KMS-11 (cell line): ENCODE measurements around the gene GPR183.

Source experiments
- H2AFZ ChIP-seq: fragments of 200-600 bp; sonication (generic); 2 replicates; pipeline ENCODE4 v1.6.1; 2016; ENCODE audit warnings: antibody characterized with exemption, mixed run types, low read depth
- H3K27ac ChIP-seq: fragments of 200-600 bp; sonication (generic); 2 replicates; pipeline ENCODE4 v1.6.1; 2016; ENCODE audit warnings: mild to moderate bottlenecking, mixed run types
- H3K27me3 ChIP-seq: fragments of 200-600 bp; sonication (generic); 2 replicates; pipeline ENCODE4 v1.6.1; 2017; ENCODE audit warnings: mild to moderate bottlenecking, low read depth, mixed run types, moderate library complexity; ENCODE audit not compliant: insufficient read depth
- H3K36me3 ChIP-seq: fragments of 200-600 bp; sonication (generic); 2 replicates; pipeline ENCODE4 v1.6.1; 2017; ENCODE audit warnings: mild to moderate bottlenecking, mixed run types; ENCODE audit not compliant: insufficient read depth
- H3K4me1 ChIP-seq: fragments of 200-600 bp; sonication (generic); 2 replicates; pipeline ENCODE4 v1.6.1; 2016; ENCODE audit warnings: mild to moderate bottlenecking, low read depth, mixed run types; ENCODE audit not compliant: poor library complexity, severe bottlenecking
- H3K4me2 ChIP-seq: fragments of 200-600 bp; sonication (generic); 2 replicates; pipeline ENCODE4 v1.7.0; 2016; ENCODE audit warnings: mild to moderate bottlenecking, mixed run types
- H3K4me3 ChIP-seq: fragments of 200-600 bp; sonication (generic); IDR thresholded peaks from 2 replicates; pipeline ENCODE4 v1.6.1; 2017; ENCODE audit warnings: low read depth, low read length, mixed read lengths; ENCODE audit not compliant: insufficient read depth
- H3K79me2 ChIP-seq: fragments of 200-600 bp; sonication (generic); 2 replicates; pipeline ENCODE4 v1.6.1; 2016; ENCODE audit warnings: low read depth, mixed run types; ENCODE audit not compliant: insufficient read depth
- H3K9ac ChIP-seq: fragments of 200-600 bp; sonication (generic); 2 replicates; pipeline ENCODE4 v1.6.1; 2016; ENCODE audit warnings: mild to moderate bottlenecking, mixed run types
- H4K20me1 ChIP-seq: fragments of 200-600 bp; sonication (generic); 2 replicates; pipeline ENCODE4 v1.6.1; 2016; ENCODE audit warnings: mild to moderate bottlenecking, mixed run types; ENCODE audit not compliant: insufficient read depth
- TF ChIP-seq, protein P1 (sequence below): fragments of 200-600 bp; sonication (generic); conservative IDR thresholded peaks from 2 replicates; pipeline ENCODE4 v1.6.1; 2017; ENCODE audit warnings: low read depth, mild to moderate bottlenecking, antibody characterized with exemption, low read length, moderate library complexity, mixed read lengths

GPR183 gene

DNA sequence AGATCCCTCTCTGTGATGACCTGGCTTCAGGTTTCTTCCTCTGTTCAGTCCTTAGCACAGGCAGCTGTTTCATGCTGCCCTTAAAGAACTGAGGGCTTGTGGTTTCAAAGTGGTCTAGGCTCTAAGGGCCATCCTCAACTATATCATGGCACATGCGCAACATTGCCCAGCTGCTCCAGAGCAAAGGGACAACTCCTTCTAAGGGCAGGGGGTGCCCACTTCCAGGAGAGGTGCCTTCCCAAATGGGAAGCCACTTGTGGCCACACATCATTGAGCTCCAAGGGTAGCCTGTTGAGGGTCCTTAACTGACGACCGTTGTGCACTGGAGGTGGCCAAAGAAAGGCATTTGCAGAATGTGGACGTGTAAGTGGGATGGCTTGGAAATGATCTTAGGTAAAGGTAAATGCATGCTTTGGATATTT is 7.3 kb downstream of the GPR183 start:
- H3K79me2 ChIP-seq, result no peaks in the 10 kb centered on the region
- H3K27ac ChIP-seq, result no peak overlapping the region
- no peaks in the 10 kb centered on the region for H4K20me1 ChIP-seq
- H3K4me3 ChIP-seq, result no peak overlapping the region
- no peak overlapping the region for H3K4me2 ChIP-seq
- TF ChIP-seq, protein P1, sequence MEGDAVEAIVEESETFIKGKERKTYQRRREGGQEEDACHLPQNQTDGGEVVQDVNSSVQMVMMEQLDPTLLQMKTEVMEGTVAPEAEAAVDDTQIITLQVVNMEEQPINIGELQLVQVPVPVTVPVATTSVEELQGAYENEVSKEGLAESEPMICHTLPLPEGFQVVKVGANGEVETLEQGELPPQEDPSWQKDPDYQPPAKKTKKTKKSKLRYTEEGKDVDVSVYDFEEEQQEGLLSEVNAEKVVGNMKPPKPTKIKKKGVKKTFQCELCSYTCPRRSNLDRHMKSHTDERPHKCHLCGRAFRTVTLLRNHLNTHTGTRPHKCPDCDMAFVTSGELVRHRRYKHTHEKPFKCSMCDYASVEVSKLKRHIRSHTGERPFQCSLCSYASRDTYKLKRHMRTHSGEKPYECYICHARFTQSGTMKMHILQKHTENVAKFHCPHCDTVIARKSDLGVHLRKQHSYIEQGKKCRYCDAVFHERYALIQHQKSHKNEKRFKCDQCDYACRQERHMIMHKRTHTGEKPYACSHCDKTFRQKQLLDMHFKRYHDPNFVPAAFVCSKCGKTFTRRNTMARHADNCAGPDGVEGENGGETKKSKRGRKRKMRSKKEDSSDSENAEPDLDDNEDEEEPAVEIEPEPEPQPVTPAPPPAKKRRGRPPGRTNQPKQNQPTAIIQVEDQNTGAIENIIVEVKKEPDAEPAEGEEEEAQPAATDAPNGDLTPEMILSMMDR, result no peak
- no peaks in the 10 kb centered on the region for H3K36me3 ChIP-seq
- H3K27me3 ChIP-seq, result no peaks in the 10 kb centered on the region
- no peak overlapping the region for H2AFZ ChIP-seq
- no peaks in the 10 kb centered on the region for H3K4me1 ChIP-seq
- no peak overlapping the region for H3K9ac ChIP-seq

DNA sequence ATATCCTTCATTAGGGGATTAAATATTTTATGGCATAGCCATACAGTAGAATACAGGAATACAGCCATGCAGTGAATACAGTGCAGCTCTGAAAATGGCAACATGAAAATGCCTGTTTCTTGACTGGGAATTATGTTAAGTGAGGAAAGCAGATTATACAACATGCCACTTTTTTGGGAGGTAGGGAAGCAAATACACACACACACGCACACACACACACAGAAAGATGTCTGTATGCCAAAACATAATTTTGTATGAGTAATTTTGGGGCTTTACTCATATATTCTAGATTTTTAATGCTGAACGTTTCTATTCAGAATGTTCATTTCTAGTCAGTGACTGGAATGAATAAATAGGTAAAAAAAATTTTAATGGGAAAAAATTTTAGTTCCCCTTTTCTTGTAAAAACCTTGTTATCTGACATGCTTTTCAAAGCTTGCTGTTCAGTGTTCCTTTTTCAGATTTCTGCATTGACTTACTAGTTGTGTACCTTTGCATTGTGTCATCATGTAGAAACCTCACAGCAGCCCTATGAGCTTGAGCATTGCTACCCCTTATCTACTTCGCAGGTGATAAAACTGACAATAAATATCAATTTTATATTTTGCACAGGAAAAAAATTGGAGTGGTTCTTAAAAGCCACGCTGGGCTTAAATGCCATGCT is 7.8 kb downstream of the GPR183 start:
- no peaks in the 10 kb centered on the region for H3K4me1 ChIP-seq
- H3K27me3 ChIP-seq, result no peaks in the 10 kb centered on the region
- H3K4me2 ChIP-seq, result no peak overlapping the region
- no peaks in the 10 kb centered on the region for H3K36me3 ChIP-seq
- H2AFZ ChIP-seq, result no peak overlapping the region
- TF ChIP-seq, protein P1, result no peak
- H3K79me2 ChIP-seq, result no peaks in the 10 kb centered on the region
- no peak overlapping the region for H3K9ac ChIP-seq
- no peak overlapping the region for H3K27ac ChIP-seq
- no peak overlapping the region for H3K4me3 ChIP-seq
- no peaks in the 10 kb centered on the region for H4K20me1 ChIP-seq

DNA sequence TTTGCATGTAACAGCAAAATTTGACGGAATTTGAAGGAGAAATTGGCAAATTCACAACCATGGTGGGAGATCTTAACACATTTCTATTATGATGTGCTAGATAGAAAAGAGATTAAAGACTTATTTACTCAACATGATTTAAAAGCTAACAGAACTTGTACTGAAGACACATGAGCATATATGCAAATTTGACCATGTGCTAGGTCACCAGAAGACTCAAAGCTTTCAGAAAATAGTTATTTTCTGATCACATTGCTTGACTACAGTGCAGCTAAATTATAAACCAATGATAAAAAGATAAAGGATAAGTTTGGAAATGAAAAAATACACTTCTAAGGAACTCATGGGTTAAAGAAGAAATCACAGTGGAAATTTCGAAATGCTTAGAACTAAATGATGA is 9.1 kb downstream of the GPR183 start:
- H3K4me1 ChIP-seq, result no peaks in the 10 kb centered on the region
- no peak overlapping the region for H2AFZ ChIP-seq
- no peak overlapping the region for H3K27ac ChIP-seq
- H3K9ac ChIP-seq, result no peak overlapping the region
- no peak overlapping the region for H3K4me2 ChIP-seq
- no peaks in the 10 kb centered on the region for H3K79me2 ChIP-seq
- TF ChIP-seq, protein P1, result no peak
- no peaks in the 10 kb centered on the region for H3K27me3 ChIP-seq
- H3K36me3 ChIP-seq, result no peaks in the 10 kb centered on the region
- H3K4me3 ChIP-seq, result no peak overlapping the region
- H4K20me1 ChIP-seq, result no peaks in the 10 kb centered on the region

DNA sequence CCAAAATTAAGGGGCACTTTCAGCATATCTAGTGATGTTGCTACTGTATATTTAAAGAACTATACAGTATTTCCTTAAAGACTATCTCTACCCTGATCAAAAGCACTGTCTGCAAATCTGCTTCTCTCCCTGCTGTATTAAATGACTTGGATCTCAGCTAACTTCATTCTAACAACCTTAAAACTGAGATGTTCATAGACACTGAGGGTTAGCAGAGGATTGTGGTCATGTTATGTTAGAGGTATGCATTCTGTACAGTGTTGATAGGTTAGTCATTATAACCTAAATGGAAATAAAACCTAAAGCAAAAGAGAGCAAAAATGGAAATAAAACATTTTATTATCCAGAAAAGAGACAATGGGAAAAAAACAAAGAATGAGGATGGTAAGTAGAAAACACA is 9.9 kb downstream of the GPR183 start:
- no peaks in the 10 kb centered on the region for H4K20me1 ChIP-seq

More for the DNA sequence above, 9.9 kb downstream of the GPR183 start:
- no peaks in the 10 kb centered on the region for H3K79me2 ChIP-seq
- H2AFZ ChIP-seq, result no peak overlapping the region
- H3K4me1 ChIP-seq, result no peaks in the 10 kb centered on the region
- no peak overlapping the region for H3K4me3 ChIP-seq
- H3K27ac ChIP-seq, result no peak overlapping the region
- no peaks in the 10 kb centered on the region for H3K36me3 ChIP-seq
- TF ChIP-seq, protein P1, result no peak
- no peak overlapping the region for H3K4me2 ChIP-seq
- no peak overlapping the region for H3K9ac ChIP-seq
- H3K27me3 ChIP-seq, result no peaks in the 10 kb centered on the region
